ENCODE measurements around the gene NT5C2.

DNA sequence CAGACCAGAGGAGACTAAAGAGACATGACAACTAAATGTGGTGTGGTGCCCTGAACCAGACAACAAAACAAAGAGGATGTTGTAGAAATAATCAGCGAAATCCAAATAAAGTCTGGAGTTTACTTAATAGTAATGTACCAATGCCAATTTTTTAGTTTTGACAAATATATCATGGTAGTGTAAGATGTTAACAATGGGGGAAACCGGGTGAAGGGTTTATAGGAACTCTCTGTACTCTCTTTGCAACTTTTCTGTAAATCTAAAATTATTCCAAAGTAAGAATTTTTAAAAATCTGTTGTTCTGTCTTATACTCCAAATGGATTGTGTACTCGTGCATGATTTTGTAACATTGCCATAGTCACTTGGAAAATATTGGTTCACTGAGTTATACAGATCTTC lies 145.7 kb downstream of the NT5C2 start:
- no peak for TF ChIP-seq POLR2AphosphoS5 (IDR thresholded peaks at IDR 0.05; ENCODE audit: borderline replicate concordance, low read depth, low read length)
- TF ChIP-seq EZH2 (IDR thresholded peaks at IDR 0.05): no peak

All from SK-N-MC (cell line).